Neural progenitor cell (in vitro differentiated cells): ENCODE data around the gene HES6.

Experiments
- EZH2 ChIP-seq: fragments of 200-600 bp; sonication (generic); IDR thresholded peaks from 2 replicates; pipeline ENCODE4 v1.6.1; 2017; ENCODE audit warnings: antibody characterized with exemption, mild to moderate bottlenecking, moderate library complexity
- EZH2phosphoT487 ChIP-seq: fragments of 200-600 bp; sonication (generic); IDR thresholded peaks from 2 replicates; pipeline ENCODE4 v1.6.1; 2017; ENCODE audit warnings: antibody characterized with exemption
- TF ChIP-seq, protein P1 (sequence below): fragments of 200-600 bp; sonication (generic); IDR thresholded peaks from 2 replicates; pipeline ENCODE4 v1.5.1; 2017; ENCODE audit warnings: antibody characterized with exemption, mild to moderate bottlenecking

DNA sequence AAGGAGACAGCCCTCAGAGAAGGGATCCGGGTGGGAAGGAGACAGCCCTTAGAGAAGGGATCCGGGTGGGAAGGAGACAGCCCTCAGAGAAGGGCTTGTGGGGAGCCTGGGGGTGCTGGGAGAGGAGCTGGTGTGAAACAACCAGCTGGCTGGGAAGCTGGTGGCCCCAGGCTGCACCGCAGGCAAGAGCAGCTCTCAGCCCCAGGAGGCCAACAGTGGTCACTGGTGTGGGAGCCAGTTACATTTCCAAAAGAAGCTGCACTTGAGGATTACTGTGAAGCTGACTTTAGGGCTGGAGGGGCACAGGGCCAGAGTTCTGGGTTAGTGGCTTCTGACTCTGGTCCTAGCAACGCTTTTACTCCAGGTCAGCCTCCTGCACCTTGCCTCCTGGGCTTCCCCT is 3.3 kb downstream of the HES6 start:
- TF ChIP-seq, protein P1, sequence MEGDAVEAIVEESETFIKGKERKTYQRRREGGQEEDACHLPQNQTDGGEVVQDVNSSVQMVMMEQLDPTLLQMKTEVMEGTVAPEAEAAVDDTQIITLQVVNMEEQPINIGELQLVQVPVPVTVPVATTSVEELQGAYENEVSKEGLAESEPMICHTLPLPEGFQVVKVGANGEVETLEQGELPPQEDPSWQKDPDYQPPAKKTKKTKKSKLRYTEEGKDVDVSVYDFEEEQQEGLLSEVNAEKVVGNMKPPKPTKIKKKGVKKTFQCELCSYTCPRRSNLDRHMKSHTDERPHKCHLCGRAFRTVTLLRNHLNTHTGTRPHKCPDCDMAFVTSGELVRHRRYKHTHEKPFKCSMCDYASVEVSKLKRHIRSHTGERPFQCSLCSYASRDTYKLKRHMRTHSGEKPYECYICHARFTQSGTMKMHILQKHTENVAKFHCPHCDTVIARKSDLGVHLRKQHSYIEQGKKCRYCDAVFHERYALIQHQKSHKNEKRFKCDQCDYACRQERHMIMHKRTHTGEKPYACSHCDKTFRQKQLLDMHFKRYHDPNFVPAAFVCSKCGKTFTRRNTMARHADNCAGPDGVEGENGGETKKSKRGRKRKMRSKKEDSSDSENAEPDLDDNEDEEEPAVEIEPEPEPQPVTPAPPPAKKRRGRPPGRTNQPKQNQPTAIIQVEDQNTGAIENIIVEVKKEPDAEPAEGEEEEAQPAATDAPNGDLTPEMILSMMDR = no peak
- TF ChIP-seq EZH2 = no peak
- TF ChIP-seq EZH2phosphoT487 = no peak
